ENCODE measurements around the gene BFSP2. TPM values are rescaled to one million over a fixed set of nuclear protein-coding genes. Genes with fewer than 3 reads are reported as not detected.

The BFSP2 gene, protein sequence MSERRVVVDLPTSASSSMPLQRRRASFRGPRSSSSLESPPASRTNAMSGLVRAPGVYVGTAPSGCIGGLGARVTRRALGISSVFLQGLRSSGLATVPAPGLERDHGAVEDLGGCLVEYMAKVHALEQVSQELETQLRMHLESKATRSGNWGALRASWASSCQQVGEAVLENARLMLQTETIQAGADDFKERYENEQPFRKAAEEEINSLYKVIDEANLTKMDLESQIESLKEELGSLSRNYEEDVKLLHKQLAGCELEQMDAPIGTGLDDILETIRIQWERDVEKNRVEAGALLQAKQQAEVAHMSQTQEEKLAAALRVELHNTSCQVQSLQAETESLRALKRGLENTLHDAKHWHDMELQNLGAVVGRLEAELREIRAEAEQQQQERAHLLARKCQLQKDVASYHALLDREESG
- not detected for total RNA-seq

DNA sequence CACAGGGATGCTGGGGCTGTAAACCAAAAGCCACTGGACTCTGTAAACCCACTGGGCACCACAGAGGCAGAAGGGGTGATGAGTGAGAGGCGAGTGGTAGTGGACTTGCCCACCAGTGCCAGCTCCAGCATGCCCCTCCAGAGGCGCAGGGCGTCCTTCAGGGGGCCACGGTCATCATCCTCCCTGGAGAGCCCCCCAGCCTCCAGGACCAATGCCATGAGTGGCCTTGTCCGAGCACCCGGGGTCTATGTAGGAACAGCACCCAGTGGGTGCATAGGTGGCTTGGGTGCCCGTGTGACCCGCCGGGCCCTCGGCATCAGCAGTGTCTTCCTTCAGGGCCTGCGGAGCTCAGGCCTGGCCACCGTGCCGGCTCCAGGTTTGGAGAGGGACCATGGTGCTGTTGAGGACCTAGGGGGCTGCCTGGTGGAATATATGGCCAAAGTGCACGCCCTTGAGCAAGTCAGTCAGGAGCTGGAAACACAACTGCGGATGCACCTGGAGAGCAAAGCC is at the start of gene BFSP2:
Gene BFSP2, plus strand, starts transcription at position 51 of the 510 bp plus-strand sequence. Its CDS starts 28 bp downstream, at position 79.
- TF ChIP-seq POLR2A (IDR thresholded peaks at IDR 0.05) (no peak), CTCF (IDR thresholded peaks at IDR 0.05) (no peak)
- WGBS, 2 donors, result 93 to 94% methylated on average over 6 to 11 of the region's 15 CpGs
- H3K4me3 ChIP-seq (replicated peaks in 1 of 3), result no peak within 1 kb of the TSS
- H3K27ac ChIP-seq, result no peak within 1 kb of the TSS
- DNase-seq, result no peak
- H3K36me3 ChIP-seq, result no peaks in the 10 kb centered on the region
- H3K4me1 ChIP-seq, result no peaks in the 10 kb centered on the region
- intact Hi-C loops (cut with DNase I), result no loop called here
- no peaks in the 10 kb centered on the region for H3K27me3 ChIP-seq
- H3K9me3 ChIP-seq, result no peaks in the 10 kb centered on the region

DNA sequence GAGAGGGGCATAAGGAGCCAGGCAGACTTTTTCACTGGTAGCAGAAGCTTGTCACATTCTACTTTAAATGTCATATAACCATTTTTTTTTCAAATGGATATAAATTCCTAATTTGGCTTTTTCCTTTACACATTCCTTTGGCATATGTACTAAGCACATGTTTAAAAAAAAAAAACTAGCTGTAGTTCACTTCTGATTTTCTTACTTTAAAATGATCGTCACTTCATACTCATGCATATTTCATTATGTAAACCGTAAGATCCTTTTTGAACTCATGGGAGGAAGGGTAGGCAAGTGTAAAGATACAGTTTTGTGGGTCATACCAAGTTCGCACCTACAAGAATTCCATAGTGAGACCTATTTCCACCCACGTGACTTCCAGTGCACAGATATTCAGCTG is 45.1 kb upstream of the BFSP2 start:
- Histone ChIP-seq H3K27me3 (no peaks in the 10 kb centered on the region), H3K36me3 (no peaks in the 10 kb centered on the region), H3K9me3 (no peaks in the 10 kb centered on the region), H3K27ac (no peak overlapping the region), H3K4me1 (no peaks in the 10 kb centered on the region), H3K4me3 (replicated peaks in 1 of 3) (no peak overlapping the region)
- WGBS, 2 donors, result 91 to 92% methylated on average over 4 of the region's 4 CpGs
- TF ChIP-seq CTCF (IDR thresholded peaks at IDR 0.05), result no peak
- TF ChIP-seq POLR2A (IDR thresholded peaks at IDR 0.05), result no peak
- DNase-seq, result no peak
- intact Hi-C loops (cut with DNase I), result no loop called here

DNA sequence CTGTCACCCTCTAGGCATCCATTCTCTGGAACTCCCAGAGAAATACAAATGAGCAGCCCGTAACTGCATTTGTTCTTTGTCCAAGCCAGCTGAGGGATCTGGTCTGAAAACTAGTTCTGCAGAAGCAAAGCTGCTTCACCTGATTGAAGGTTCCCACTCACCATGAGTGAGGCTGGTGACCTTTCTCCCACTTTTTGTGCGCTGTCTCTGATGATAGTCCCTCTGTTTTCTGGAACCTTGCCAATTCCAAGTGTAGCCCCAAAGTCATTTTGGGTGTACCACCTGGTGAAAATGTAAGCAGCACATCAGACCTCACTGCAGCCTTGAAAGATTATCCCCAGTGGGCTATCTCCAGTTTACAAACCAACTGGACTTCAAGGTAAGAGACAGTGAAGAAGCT is 39.4 kb upstream of the BFSP2 start:
- H3K9me3 ChIP-seq, result no peaks in the 10 kb centered on the region
- no peak overlapping the region for H3K27ac ChIP-seq
- no peaks in the 10 kb centered on the region for H3K27me3 ChIP-seq
- no peaks in the 10 kb centered on the region for H3K36me3 ChIP-seq
- H3K4me3 ChIP-seq (replicated peaks in 1 of 3), result no peak overlapping the region
- DNase-seq, result no peak
- TF ChIP-seq CTCF (IDR thresholded peaks at IDR 0.05), result no peak
- no peak for TF ChIP-seq POLR2A (IDR thresholded peaks at IDR 0.05)
- no peaks in the 10 kb centered on the region for H3K4me1 ChIP-seq
- intact Hi-C loops (cut with DNase I), result no loop called here
- 94 to 95% methylated on average over 2 of the region's 2 CpGs for WGBS, 2 donors

DNA sequence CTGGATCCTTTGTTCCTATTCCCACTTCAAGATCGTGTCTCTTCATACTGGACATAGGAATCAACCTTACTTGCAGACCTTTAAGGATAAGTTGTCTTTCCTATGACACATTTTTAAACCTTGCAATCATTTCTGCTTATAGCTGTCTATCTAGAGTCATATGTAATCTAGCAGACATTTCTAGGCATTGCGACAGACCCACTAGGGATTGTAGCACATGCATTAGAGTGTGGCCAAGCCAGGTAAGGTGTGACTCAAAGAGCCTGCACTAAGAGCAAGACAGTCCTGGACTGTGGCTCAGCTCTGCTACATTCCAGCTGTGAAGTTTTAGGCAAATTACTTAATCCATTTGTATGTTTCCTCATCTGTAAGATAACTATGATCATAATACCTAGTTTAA is 38.8 kb upstream of the BFSP2 start:
- Histone ChIP-seq H3K9me3 (no peaks in the 10 kb centered on the region), H3K27ac (no peak overlapping the region), H3K36me3 (no peaks in the 10 kb centered on the region), H3K4me1 (no peaks in the 10 kb centered on the region), H3K27me3 (no peaks in the 10 kb centered on the region), H3K4me3 (replicated peaks in 1 of 3) (no peak overlapping the region)
- TF ChIP-seq POLR2A (IDR thresholded peaks at IDR 0.05) (no peak), CTCF (IDR thresholded peaks at IDR 0.05) (no peak)
- intact Hi-C loops (cut with DNase I), result no loop called here
- WGBS, 2 donors, result 95 to 99% methylated on average over 2 of the region's 2 CpGs
- DNase-seq, result no peak

GRCh38 chr3:133361435-133361834 is 38.4 kb upstream of the BFSP2 start:
- no peaks in the 10 kb centered on the region for H3K9me3 ChIP-seq
- no peak overlapping the region for H3K27ac ChIP-seq
- WGBS, 2 donors, result 77 to 87% methylated on average over 4 of the region's 4 CpGs
- H3K4me3 ChIP-seq (replicated peaks in 1 of 3), result no peak overlapping the region
- H3K36me3 ChIP-seq, result no peaks in the 10 kb centered on the region
- no peak for DNase-seq
- H3K27me3 ChIP-seq, result no peaks in the 10 kb centered on the region
- TF ChIP-seq CTCF (IDR thresholded peaks at IDR 0.05) (no peak), POLR2A (IDR thresholded peaks at IDR 0.05) (no peak)
- intact Hi-C loops (cut with DNase I), result no loop called here
- no peaks in the 10 kb centered on the region for H3K4me1 ChIP-seq
